Skin epidermis (tissue), 12 donors: Measurements from ENCODE around the gene PTPRE.

Experiments
- H3K27ac ChIP-seq, 21 experiments: fragments of 200-600 bp; sonication (generic) in 11 of 21; one replicate each; pipeline ENCODE4 v1.5.0; 2020; ENCODE audit warnings: mild to moderate bottlenecking in 3 of 21, inconsistent platforms in 2 of 21, moderate library complexity in 2 of 21
- H3K4me3 ChIP-seq, 7 experiments: fragments of 200-600 bp; sonication (generic) in 2 of 7; one replicate each; pipeline ENCODE4 v1.5.0; 2020; ENCODE audit warnings: inconsistent platforms in 2 of 7, mild to moderate bottlenecking in 2 of 7, moderate library complexity in 1 of 7

Gene PTPRE

GRCh38 chr10:127971963-127972615, 65.2 kb downstream of the PTPRE start:
- H3K4me3 ChIP-seq: no peak overlapping the region
- H3K27ac ChIP-seq: no peak overlapping the region

- H3K4me3 ChIP-seq: no peak overlapping the region
- no peak overlapping the region for H3K27ac ChIP-seq
Measured at GRCh38 chr10:127972751-127973357, 66.0 kb downstream of the PTPRE start.

GRCh38 chr10:127973791-127974311, 66.9 kb downstream of the PTPRE start:
- Histone ChIP-seq H3K27ac (no peak overlapping the region), H3K4me3 (no peak overlapping the region)

- no peak overlapping the region for H3K4me3 ChIP-seq
- no peak overlapping the region for H3K27ac ChIP-seq
Measured at GRCh38 chr10:127974911-127975310, 68.0 kb downstream of the PTPRE start.

GRCh38 chr10:127976286-127976685, 69.4 kb downstream of the PTPRE start:
- Histone ChIP-seq H3K27ac (peak overlapping the region in 9 of 21 experiments; percentile 3 to 78 (median 50)), H3K4me3 (no peak overlapping the region)

- Histone ChIP-seq H3K27ac (peak overlapping the region in 14 of 21 experiments; percentile 3 to 78 (median 42)), H3K4me3 (no peak overlapping the region)
Measured at GRCh38 chr10:127976701-127977356, 69.9 kb downstream of the PTPRE start.

GRCh38 chr10:127977357-127978009, 70.6 kb downstream of the PTPRE start:
- Histone ChIP-seq H3K27ac (peak overlapping the region in 17 of 21 experiments; percentile 17 to 78 (median 51)), H3K4me3 (peak overlapping the region in 1 of 7 experiments; percentile 8)

- H3K27ac ChIP-seq: peak overlapping the region in 17 of 21 experiments; percentile 1 to 78 (median 51)
- H3K4me3 ChIP-seq: no peak overlapping the region
Measured at GRCh38 chr10:127978481-127978880, 71.6 kb downstream of the PTPRE start.

GRCh38 chr10:127979045-127979444, 72.1 kb downstream of the PTPRE start:
- H3K27ac ChIP-seq: peak overlapping the region in 12 of 21 experiments; percentile 1 to 78 (median 50)
- H3K4me3 ChIP-seq: no peak overlapping the region

GRCh38 chr10:127979566-127979965, 72.7 kb downstream of the PTPRE start:
- Histone ChIP-seq H3K4me3 (no peak overlapping the region), H3K27ac (peak overlapping the region in 3 of 21 experiments; percentile 1 to 78 (median 51))

- Histone ChIP-seq H3K4me3 (no peak overlapping the region), H3K27ac (no peak overlapping the region)
Measured at GRCh38 chr10:127980898-127981297, 74.0 kb downstream of the PTPRE start.

GRCh38 chr10:127982601-127983000, 75.7 kb downstream of the PTPRE start:
- Histone ChIP-seq H3K27ac (no peak overlapping the region), H3K4me3 (no peak overlapping the region)

- Histone ChIP-seq H3K27ac (no peak overlapping the region), H3K4me3 (no peak overlapping the region)
Measured at GRCh38 chr10:127983344-127984100, 76.6 kb downstream of the PTPRE start.

GRCh38 chr10:127984945-127985344, 78.0 kb downstream of the PTPRE start:
- H3K4me3 ChIP-seq: no peak overlapping the region
- H3K27ac ChIP-seq: no peak overlapping the region

GRCh38 chr10:127986531-127987466, 79.9 kb downstream of the PTPRE start:
- Histone ChIP-seq H3K4me3 (no peak overlapping the region), H3K27ac (peak overlapping the region in 10 of 21 experiments; percentile 0 to 78 (median 32))

- H3K4me3 ChIP-seq: no peak overlapping the region
- peak overlapping the region in 6 of 21 experiments; percentile 10 to 78 (median 32) for H3K27ac ChIP-seq
Measured at GRCh38 chr10:127987467-127988380, 80.8 kb downstream of the PTPRE start.

- Histone ChIP-seq H3K4me3 (no peak overlapping the region), H3K27ac (peak overlapping the region in 5 of 21 experiments; percentile 24 to 83 (median 55))
Measured at GRCh38 chr10:127989481-127990012, 82.6 kb downstream of the PTPRE start.
